Measurements from ENCODE around the gene PTPRJ.
A peak's percentile ranks its signal among the peaks of the same experiment; 100 is the strongest.
"Not testable (repeated sequence)": the region's sequence is repeated elsewhere in the genome, so short reads cannot be mapped to it uniquely, and the experiment has no call there.

The PTPRJ gene

GRCh38 chr11:47980088-47980906 is at the start of gene PTPRJ:
PTPRJ (plus strand) TSS chr11:47980559; CDS start chr11:47980913, 354 bp downstream.
- DNase-seq (ENCODE audit: low spot score), result peak; percentile 62

- DNase-seq (ENCODE audit: low spot score), result no peak
These were observed 47.8 kb upstream of the PTPRJ start for GRCh38 chr11:47932544-47932943.

GRCh38 chr11:47933797-47934196 is 46.6 kb upstream of the PTPRJ start:
- not testable (repeated sequence) for DNase-seq (ENCODE audit: low spot score)

GRCh38 chr11:47938791-47939560 is 41.4 kb upstream of the PTPRJ start:
- no peak for DNase-seq (ENCODE audit: low spot score)

- no peak for DNase-seq (ENCODE audit: low spot score)
These were observed 39.3 kb upstream of the PTPRJ start for GRCh38 chr11:47940904-47941649.

GRCh38 chr11:47941907-47942558 is 38.3 kb upstream of the PTPRJ start:
- no peak for DNase-seq (ENCODE audit: low spot score)

GRCh38 chr11:47943721-47944586 is 36.4 kb upstream of the PTPRJ start:
- no peak for DNase-seq (ENCODE audit: low spot score)

GRCh38 chr11:47944632-47945031 is 35.7 kb upstream of the PTPRJ start:
- DNase-seq (ENCODE audit: low spot score), result no peak

GRCh38 chr11:47946682-47947559 is 33.4 kb upstream of the PTPRJ start:
- DNase-seq (ENCODE audit: low spot score), result peak; percentile 25

- no peak for DNase-seq (ENCODE audit: low spot score)
These were observed 32.2 kb upstream of the PTPRJ start for GRCh38 chr11:47948137-47948536.

GRCh38 chr11:47949001-47949675 is 31.2 kb upstream of the PTPRJ start:
- DNase-seq (ENCODE audit: low spot score), result not testable (repeated sequence)

- DNase-seq (ENCODE audit: low spot score), result peak; percentile 57
These were observed 30.0 kb upstream of the PTPRJ start for GRCh38 chr11:47950396-47950795.

GRCh38 chr11:47951504-47951903 is 28.9 kb upstream of the PTPRJ start:
- DNase-seq (ENCODE audit: low spot score), result not testable (repeated sequence)

GRCh38 chr11:47955061-47955755 is 25.2 kb upstream of the PTPRJ start:
- DNase-seq (ENCODE audit: low spot score), result no peak

GRCh38 chr11:47960015-47960414 is 20.3 kb upstream of the PTPRJ start:
- no peak for DNase-seq (ENCODE audit: low spot score)

- DNase-seq (ENCODE audit: low spot score), result no peak
These were observed 19.0 kb upstream of the PTPRJ start for GRCh38 chr11:47961383-47961782.

GRCh38 chr11:47964546-47964945 is 15.8 kb upstream of the PTPRJ start:
- no peak for DNase-seq (ENCODE audit: low spot score)
